HG03139 (cell line): ENCODE results near the gene MYO1C.
A peak's percentile ranks its signal among the peaks of the same experiment; 100 is the strongest.
"Not testable (repeated sequence)": the region's sequence is repeated elsewhere in the genome, so short reads cannot be mapped to it uniquely, and the experiment has no call there.

ENCODE experiments used
- ATAC-seq: cut with Tn5 transposase; IDR thresholded peaks from one replicate; pipeline ENCODE4 v1.9.1; 2021; ENCODE audit not compliant: unreplicated experiment

The MYO1C gene, protein sequence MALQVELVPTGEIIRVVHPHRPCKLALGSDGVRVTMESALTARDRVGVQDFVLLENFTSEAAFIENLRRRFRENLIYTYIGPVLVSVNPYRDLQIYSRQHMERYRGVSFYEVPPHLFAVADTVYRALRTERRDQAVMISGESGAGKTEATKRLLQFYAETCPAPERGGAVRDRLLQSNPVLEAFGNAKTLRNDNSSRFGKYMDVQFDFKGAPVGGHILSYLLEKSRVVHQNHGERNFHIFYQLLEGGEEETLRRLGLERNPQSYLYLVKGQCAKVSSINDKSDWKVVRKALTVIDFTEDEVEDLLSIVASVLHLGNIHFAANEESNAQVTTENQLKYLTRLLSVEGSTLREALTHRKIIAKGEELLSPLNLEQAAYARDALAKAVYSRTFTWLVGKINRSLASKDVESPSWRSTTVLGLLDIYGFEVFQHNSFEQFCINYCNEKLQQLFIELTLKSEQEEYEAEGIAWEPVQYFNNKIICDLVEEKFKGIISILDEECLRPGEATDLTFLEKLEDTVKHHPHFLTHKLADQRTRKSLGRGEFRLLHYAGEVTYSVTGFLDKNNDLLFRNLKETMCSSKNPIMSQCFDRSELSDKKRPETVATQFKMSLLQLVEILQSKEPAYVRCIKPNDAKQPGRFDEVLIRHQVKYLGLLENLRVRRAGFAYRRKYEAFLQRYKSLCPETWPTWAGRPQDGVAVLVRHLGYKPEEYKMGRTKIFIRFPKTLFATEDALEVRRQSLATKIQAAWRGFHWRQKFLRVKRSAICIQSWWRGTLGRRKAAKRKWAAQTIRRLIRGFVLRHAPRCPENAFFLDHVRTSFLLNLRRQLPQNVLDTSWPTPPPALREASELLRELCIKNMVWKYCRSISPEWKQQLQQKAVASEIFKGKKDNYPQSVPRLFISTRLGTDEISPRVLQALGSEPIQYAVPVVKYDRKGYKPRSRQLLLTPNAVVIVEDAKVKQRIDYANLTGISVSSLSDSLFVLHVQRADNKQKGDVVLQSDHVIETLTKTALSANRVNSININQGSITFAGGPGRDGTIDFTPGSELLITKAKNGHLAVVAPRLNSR

DNA sequence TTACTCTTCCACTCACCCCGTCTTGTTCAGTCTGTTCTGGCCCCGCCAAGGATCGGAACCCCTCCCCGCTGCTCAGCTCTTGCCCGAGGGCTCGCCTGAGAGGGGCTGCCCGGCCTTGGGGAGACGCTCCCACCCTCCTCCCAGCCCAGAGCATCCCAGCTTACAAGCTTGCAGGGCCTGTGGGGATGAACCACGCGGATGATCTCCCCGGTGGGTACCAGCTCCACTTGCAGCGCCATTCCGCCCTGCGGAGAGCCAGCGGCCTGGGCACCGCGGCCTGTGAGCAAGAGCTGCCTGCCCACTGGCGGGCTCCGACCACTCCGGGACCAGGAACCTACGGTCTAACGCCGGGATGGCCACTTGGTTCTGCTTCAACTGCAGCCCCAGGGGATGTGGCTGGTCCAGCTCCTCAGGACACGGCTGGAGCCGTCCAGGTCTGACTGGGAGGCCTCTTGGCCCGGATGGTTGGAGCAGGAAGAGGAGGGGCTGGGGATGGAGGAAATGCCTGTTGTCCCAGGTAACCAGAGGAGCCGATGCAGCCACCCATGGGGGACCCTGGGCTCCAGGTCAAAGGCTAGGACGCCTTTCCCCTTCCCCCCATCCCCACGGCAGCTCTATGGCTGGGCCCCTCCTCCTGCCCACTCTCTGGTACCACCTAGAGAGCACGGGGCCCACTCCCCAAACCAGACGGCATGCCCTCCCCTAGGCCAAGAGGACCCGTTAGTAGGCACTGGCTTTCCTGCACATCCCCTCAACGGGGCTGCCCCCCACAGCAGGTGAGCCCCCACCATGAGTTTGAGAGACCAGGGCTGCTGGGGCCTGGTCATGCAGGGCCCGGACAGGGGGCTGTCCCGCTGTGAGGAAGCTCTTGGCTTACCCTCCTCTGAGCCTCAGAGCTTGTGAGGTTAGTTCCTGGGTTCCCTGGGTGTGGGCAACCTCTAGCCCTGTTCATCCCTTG, at the start of gene MYO1C:
TSS of gene MYO1C (minus strand) at position 438 of the 958 bp plus-strand sequence. CDS start at position 239, 199 bp downstream.
- no peak for ATAC-seq

DNA sequence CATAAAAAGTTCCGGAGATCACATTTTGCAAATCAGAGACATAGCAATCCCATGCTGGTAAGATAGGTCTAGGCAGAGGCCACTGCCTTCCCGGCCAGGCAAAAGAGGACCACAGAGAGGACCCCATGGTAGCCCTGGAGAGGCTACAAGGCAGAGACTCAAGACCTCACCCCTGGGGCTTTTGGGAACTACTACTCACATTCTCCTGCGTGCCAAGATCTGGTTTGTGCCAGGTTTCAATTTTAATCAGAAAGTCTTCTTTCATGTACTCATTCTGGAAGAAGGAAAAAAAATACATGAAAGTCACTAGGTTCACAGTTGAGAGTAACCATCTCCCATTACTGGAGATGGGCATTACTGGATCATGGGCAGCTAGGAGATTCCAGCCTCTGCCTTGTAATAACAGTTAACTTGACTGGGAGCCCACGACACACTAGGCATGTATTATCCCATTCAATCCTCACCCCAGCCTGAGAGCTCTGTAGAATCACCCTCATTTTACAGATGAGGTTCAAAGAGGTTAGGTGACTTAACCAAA, 49.0 kb upstream of the MYO1C start:
- no peak for ATAC-seq

DNA sequence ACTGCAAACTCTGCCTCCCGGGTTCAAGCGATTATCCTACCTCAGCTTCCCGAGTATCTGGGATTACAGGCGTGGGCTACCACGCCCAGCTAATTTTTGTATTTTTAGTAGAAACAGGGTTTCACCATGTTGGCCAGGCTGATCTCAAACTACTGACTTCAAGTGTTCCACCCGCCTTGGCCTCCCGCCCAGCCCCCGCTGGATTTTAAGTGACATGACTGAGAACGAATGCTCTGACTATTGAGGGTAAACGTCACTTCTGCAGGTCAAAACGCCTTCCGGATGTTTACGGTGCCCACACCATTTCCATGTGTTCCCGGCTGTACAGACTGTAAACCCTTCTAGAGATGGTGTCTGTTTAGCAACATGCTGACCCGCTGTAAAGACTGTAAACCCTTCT, 47.3 kb upstream of the MYO1C start:
- no peak for ATAC-seq

DNA sequence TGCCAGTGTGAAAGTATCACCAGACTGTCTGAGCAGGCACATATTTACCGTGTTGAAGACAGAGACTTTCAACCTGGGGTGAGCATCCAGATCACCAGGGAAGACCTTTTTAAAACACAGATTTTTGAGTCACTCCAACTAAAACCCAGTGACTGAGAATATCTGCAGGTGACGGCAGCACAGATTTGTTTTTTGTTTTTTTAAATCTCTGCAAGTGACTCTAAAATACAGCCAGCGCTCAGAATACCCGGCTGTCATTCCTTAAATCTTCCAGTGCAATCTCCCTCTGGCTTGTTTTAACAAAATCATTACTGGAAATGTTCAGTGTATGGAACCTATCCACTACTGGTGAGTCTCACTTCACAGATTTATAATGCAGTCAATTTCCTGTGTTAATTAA, 43.3 kb upstream of the MYO1C start:
- no peak for ATAC-seq

DNA sequence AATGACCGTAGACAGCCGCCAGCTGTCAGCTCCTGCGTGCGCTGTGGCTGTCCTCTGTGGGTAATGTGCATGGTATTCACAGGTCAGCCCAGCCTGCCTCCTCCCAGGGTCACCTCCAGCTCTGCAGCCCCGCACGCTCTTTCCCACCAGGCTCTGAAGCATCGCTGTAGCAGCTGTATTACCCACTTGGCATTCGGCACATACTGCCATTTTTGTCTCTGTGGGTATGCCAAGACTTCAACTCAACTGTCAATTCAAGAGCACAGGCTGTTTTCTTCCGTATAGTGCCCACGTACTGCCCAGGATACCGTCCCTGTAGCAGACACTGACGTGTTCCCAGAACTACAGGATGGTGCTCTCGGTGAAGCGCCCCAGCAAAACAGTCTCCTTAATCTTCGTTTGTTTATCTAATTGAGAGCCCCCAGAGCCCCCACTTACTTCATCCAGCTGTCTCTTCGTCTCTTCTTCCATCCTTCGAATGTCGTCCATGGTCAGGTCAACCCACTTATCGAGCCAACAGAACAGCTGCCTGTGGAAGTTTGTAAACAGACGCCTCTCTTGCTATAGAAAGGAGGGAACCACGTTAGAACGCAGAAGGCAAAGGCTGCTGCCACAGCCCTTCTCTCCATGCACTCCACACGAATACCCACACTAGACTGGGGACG, 41.3 kb upstream of the MYO1C start:
- ATAC-seq = no peak

DNA sequence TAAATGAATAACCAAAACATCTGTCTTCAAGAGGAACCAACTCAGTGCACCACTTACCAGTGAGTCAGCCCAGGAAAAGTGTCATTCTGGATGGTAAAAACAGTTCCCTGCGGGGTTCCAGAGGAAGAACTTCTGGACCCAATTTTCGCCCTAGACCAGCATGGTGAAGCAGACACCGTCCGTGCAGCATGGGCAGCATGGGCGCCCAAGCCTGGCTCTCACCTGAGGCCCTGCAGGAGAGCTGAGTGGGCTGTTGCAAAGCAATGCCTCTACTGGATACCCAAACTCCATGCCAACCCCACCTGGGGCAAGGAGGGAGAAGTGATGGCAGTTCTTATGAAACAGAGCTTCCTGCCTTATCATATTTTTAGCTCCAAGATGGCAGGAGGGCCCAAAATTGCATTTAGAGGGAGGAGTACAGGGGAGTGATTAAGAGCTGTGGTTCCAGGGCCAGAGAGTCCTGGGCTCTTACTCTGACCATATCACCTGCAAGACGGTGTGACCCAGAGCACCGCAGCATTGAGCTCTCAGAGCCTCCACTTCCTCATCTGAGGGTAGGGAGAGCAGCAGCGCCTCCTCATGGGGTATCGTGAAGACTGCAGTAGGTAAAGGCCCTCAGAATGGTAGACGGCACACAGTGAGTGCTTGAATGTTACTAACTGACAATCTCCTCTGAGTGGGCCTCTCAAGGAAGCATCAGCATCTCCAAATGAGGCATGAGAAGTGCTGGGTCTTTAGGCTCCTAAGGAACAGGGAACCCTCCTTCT, 40.5 kb upstream of the MYO1C start:
- ATAC-seq = no peak

DNA sequence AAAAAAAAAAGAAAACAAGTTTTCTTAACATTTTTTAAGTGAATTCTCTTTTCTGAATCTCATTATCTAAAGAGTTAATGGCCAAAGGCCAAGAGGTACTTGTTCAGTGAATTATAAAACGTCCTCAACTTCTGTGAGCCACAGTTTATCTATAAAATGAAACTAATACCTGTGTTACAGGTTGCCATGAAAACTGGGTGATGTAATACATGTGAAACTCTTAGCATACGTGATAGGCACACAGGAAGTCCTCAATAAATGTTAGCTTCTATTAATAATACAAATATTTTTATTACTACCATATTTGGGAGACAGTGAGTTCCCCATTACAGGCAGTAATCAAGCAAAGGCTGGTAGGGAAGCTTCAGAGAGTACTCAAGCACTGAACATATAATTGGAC, 37.4 kb upstream of the MYO1C start:
- ATAC-seq = no peak

DNA sequence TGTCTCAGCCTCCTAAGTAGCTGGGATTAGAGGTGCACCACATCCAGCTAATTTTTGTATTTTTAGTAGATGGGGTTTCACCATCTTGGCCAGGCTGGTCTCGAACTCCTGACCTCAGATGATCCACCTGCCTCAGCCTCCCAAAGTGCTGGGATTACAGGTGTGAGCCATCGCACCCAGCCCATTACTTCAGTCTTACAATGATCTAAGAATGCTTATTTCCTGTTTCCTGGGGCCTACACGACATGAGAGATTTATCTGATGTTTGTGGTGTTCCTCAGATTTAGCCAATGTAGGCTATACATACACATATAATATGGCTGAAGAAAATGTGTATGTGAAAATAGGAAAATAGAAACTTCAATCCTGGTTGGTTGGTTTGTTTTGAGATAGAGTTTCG, 34.4 kb upstream of the MYO1C start:
- not testable (repeated sequence) for ATAC-seq

DNA sequence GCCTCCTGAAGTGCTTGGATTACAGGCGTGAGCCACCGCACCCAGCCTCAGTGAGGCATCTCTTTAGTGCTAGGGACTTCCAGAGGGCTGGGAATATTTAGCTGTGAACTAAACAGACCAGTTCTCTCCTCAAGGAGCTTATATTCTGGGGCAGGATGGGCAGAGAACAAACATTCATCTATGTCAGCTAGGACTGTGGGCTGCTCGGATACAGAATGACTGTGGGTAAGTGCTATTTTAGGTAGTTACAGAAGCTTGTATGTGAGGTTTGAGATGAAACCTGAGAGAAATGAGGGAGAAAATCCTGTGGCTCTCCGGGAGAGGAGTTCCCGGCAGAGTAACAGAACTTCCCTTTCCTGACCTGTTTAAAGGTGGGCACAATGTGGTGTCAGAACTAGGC, 30.1 kb upstream of the MYO1C start:
- no peak for ATAC-seq

DNA sequence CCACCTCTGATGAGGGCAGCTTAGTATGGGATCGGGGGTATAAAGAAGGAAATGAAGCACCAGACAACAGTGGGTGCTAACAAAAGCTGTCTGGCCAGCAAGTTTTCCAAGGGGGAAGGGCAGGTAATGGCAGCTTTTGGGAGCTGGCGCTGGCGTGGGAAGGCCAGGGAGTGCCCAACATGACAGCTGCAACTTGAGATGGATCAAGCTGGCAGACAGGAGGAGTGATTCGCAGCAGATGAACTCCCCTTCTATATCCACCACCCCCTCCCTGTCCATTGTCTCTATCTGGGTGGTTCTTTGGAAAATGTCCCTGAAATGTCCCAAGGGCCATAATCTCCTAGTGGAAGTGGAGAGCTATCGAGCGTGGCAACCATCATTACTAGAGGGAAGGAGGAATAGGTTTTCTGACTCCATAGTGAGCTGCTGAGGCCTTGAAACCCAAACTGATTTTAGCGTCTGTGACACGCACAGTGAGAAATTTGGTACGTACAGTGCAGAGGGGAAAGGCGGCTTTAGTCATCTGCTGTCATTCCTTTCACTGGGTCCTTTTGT, 28.7 kb upstream of the MYO1C start:
- no peak for ATAC-seq

DNA sequence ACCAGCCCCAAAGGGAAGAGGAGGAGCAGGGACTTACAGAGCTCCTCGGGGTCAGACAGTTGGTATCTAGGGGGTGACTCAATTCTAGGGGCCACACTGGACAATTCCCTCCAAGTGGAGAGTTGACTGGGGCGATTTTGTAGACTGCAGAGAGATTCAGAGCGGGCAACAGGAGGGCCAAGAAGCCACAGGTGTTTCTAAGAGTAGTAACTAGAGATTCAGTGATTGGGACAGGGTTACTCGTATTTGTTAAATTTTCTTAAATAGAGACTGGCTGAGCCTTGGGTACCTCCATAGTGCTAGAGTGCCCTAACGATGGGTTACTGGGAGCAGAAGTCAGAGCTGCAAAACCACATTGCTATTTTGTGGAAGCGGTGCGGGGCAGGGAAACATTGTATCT, 27.2 kb upstream of the MYO1C start:
- ATAC-seq = no peak

DNA sequence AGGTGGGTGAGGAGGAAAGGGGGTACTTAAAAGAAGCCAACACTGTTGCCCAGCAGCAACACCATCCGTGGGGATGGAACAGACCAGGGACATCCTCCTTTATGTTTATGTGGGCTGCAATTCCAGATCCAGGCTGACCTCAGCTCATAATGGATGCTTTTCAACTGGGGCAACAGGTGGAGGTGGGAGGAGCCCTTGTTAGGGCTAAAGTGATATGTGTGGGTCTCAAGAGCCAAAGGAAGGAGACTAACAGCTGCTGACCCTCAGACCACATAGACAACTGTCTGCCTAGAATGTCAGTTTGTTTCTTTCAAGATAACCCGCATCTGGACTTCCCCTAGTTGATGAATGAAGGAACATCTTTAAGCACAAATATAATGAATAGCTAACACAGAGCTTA, 25.9 kb upstream of the MYO1C start:
- no peak for ATAC-seq

DNA sequence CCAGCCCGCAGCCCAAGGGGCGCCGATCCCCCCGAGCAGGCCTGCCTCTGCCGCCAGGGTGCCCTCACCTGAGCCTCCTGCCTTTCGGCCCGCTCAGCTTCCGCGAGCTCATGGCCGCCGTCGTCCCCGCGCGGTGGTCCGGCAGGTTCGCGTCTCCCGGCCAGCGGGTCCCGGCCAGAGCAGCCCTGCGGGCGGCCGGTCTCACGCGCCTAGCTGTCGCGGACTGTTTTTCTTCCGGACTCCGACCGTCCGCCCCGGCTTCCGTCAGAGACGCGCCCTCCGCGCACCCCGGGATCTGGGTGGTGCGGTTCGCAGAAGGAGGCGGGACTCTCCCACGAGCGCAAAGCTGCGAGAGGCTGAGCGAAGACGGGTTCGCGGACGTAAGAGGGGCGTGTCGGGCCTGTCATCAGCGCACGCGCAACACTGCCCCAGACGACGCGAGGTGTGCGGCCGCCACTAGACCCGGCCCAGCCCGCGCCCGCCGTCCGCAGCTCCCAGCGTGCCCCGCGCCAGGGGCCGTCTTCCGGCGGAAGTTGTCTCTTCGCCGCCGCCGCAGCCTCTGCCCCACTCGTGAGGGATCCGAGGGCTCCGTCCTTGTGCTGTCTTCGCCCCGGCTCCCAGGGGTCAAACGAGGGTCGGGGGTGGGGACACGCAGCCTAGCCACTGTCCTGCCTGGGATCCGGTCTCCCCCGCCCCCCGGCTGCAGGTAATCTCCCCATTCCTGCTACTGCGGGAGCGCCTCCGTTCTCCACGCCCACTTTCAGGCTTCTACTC, 24.1 kb upstream of the MYO1C start, which contains the start of gene INPP5K:
TSS of gene INPP5K (minus strand) at position 225 of the 774 bp plus-strand sequence. CDS start at position 112, 113 bp downstream.
- peak; percentile 81 for ATAC-seq

DNA sequence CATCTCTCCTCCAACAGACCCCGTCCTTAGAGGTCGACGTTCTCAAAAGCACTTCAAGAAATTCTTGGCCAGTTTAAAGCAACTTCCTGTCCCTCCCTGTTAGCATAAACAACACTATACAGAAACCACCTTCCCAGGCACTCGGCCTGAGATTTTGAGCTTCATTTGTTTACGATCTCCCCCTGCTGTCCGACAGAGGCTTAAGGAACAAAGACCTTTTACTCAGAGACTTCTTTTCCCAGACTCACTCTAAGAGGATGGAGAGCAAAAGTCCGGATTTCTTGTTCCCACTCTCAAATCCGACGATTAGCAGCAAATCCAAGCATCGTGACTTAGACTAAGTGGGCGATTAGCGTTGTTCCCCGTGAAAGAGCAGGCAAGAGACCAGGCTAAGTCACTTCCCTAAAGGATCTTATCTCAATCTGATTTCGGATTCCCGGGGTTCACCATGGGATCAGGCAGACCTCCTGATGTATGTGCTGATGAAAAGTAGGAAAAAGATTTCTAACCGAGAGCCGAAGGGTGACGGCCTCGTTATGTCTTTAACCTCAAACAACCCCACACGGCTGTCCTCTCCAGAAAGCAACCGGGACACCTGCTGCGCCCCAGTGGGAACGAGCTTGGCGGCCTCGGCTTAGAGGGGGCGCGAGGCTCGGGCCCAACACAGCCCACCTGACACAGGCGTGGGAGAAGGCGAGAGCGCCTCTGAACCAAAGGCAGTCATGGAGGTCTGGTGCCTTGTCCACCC, 23.3 kb upstream of the MYO1C start:
- ATAC-seq = peak; percentile 13

DNA sequence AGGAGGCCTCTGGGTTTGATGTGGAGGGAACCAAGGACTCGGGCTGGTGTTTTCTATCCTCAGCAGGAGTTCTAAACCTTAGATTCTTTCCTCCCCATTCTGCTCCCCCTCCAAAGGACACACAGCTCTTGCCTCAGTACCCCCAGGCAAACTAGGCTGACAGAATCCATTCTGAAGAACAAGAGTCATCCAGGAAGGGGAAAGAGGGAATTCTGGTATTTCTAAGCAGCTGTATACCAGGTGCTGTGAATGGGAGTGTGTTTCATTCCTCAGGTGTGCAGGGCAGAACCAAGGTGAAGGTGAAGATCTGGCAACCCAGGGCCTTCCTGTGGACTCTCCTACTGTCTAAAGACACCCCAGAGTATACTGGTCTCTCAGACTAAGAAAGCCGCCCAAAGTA, 19.9 kb upstream of the MYO1C start:
- no peak for ATAC-seq

DNA sequence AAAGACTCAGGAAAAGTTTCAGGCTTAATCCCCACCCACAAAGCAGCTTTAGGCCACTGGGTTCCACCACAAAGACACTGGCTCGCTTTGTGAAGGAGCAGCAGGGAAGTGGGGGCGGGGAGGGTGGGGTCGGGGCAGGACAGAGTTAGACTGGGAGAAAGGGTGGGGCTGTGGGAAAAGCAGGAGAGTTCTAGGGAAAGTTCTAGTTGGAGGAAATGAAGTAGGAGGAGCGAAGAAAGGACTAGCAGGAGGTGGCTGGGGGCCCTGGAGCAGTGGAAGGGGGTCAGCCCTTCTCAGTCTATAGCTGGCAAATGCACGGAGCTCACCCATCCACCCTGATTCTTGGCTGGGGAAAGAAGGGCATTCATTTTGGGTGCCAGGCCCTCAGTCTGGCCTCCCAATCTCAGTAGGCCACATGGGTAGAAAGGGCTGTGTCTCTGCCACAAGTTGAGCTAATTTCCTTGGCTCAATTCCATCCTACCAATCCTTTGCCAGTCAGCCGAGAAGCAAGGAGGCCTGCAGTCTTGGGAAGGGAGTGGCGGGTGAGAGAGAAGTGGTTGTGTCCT, 19.4 kb upstream of the MYO1C start:
- ATAC-seq = no peak

DNA sequence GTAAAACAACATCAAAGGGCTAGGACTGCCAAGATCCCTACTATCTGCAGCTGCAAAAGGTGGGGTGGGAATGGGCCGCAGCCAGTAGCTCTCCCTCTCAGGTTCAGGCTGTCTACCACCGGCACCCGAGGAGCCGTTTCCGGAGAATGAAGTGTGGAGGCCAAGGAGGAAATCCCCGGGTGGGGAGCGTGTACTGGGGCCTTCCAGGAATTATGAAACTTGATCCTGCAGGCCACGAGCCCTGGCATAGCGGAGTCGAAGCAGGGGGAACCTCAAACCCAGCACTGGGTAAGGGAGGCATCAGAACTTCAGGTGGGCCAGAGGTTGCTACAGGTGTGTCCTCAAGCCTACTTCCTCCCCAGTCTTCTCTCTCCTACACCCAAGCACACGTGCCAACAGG, 18.8 kb upstream of the MYO1C start:
- no peak for ATAC-seq
